ENCODE results near the gene BRIP1. TPM values are rescaled to one million over a fixed set of nuclear protein-coding genes. Genes with fewer than 3 reads are reported as not detected.

The BRIP1 gene
- total RNA-seq, 4 donors from 2014 or later: 1.0 to 13.0 TPM; not detected in 2

GRCh38 chr17:61663310-61663709 lies 200.0 kb downstream of the BRIP1 start:
- H3K4me1 ChIP-seq: no peaks in the 10 kb centered on the region
- intact Hi-C loops (cut with DNase I; ENCODE audit: low total_unique reads): no loop called here
- H3K27me3 ChIP-seq: no peaks in the 10 kb centered on the region
- H3K27ac ChIP-seq: no peak overlapping the region
- no peak for DNase-seq
- no peaks in the 10 kb centered on the region for H3K9me3 ChIP-seq
- no peak overlapping the region for H3K4me3 ChIP-seq
- H3K36me3 ChIP-seq: no peaks in the 10 kb centered on the region
- TF ChIP-seq CTCF (IDR thresholded peaks at IDR 0.05) (no peak), POLR2A (IDR thresholded peaks at IDR 0.05) (no peak)

GRCh38 chr17:61662741-61663140 lies 200.6 kb downstream of the BRIP1 start:
- Histone ChIP-seq H3K4me3 (no peak overlapping the region), H3K36me3 (no peaks in the 10 kb centered on the region), H3K9me3 (no peaks in the 10 kb centered on the region), H3K4me1 (no peaks in the 10 kb centered on the region), H3K27ac (no peak overlapping the region), H3K27me3 (no peaks in the 10 kb centered on the region)
- TF ChIP-seq CTCF (IDR thresholded peaks at IDR 0.05) (no peak), POLR2A (IDR thresholded peaks at IDR 0.05) (no peak)
- DNase-seq: no peak
- intact Hi-C loops (cut with DNase I; ENCODE audit: low total_unique reads): no loop called here

DNA sequence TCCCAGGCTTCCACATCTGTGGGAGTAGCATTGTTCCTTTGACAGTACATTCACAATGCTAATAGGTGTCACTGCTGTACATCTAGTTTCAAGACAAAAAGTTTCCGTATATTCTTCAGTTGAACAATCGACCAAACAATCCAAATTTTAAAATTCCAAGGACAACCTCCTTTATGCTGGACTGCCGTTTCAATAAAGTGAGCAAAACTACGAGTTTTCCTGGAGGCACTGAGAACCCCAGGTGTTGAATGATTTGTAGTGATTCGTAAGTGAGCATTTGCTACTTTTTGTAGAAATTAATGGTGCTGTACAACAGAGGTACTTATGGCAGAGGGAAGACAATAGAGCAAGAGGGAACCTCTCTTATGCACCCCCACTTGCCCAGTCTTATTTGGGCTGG lies 201.1 kb downstream of the BRIP1 start:
- intact Hi-C loops (cut with DNase I; ENCODE audit: low total_unique reads): no loop called here
- no peak for TF ChIP-seq CTCF (IDR thresholded peaks at IDR 0.05)
- TF ChIP-seq POLR2A (IDR thresholded peaks at IDR 0.05): no peak
- no peaks in the 10 kb centered on the region for H3K9me3 ChIP-seq
- DNase-seq: no peak
- H3K27me3 ChIP-seq: no peaks in the 10 kb centered on the region
- H3K36me3 ChIP-seq: no peaks in the 10 kb centered on the region
- no peaks in the 10 kb centered on the region for H3K4me1 ChIP-seq
- no peak overlapping the region for H3K4me3 ChIP-seq
- H3K27ac ChIP-seq: no peak overlapping the region

DNA sequence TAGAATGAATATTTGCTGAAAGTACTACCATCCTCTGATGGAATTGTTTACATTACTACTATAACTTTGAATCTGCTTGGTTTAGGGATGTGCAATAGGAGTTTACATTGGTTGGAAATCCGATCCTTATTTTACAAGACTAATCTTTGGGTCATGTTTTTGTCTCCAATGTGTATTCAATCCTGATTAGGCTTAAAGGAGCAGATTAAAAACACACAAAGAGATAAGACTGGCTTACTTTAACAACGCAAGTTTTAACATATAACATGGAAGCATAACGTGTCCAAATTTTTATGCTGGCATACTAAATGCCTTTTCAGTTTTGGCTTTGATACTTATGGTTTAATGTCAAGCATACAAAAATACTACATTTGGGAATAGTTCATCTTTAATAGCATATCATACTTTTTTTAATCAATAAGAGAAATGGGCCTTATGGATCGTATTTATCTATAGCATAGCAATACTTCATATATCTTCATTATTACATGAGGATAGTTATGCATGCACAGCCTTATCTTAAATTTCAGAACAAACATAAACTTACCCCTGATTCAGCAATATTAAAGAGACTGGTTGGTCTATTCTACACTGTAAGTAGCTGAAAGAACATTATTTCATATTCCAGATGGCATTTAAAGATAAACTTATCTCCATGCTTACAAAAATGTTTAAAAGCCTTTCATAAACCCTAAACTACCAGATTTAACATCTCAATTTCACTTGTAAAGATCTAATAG lies 202.4 kb downstream of the BRIP1 start:
- DNase-seq: no peak
- H3K4me3 ChIP-seq: no peak overlapping the region
- intact Hi-C loops (cut with DNase I; ENCODE audit: low total_unique reads): no loop called here
- H3K36me3 ChIP-seq: no peaks in the 10 kb centered on the region
- H3K27ac ChIP-seq: no peak overlapping the region
- no peaks in the 10 kb centered on the region for H3K27me3 ChIP-seq
- no peaks in the 10 kb centered on the region for H3K9me3 ChIP-seq
- TF ChIP-seq CTCF (IDR thresholded peaks at IDR 0.05) (no peak), POLR2A (IDR thresholded peaks at IDR 0.05) (no peak)
- no peaks in the 10 kb centered on the region for H3K4me1 ChIP-seq

GRCh38 chr17:61659437-61659836 lies 203.9 kb downstream of the BRIP1 start:
- no peaks in the 10 kb centered on the region for H3K36me3 ChIP-seq
- H3K4me1 ChIP-seq: no peaks in the 10 kb centered on the region
- DNase-seq: no peak
- H3K4me3 ChIP-seq: no peak overlapping the region
- H3K27me3 ChIP-seq: no peaks in the 10 kb centered on the region
- TF ChIP-seq CTCF (IDR thresholded peaks at IDR 0.05) (no peak), POLR2A (IDR thresholded peaks at IDR 0.05) (no peak)
- no peaks in the 10 kb centered on the region for H3K9me3 ChIP-seq
- H3K27ac ChIP-seq: no peak overlapping the region
- intact Hi-C loops (cut with DNase I; ENCODE audit: low total_unique reads): no loop called here

All from uterus (tissue), 4 donors.